Activated T-helper 17 cell treated with anti-CD3 and anti-CD28 coated beads, Interleukin-2, amount 50 U/mL, for 72 hours (primary cell): ENCODE data around the gene STAC2. TPM values are rescaled to one million over a fixed set of nuclear protein-coding genes. Genes with fewer than 3 reads are reported as not detected.

Experiments
- ATAC-seq: fragments of 150-1000 bp; cut with Tn5 transposase; replicated peaks from 2 replicates; pipeline ENCODE4 v1.10.0; 2021; ENCODE audit warnings: mild to moderate bottlenecking, moderate library complexity
- H3K27ac Mint-ChIP-seq: one replicate; pipeline ENCODE4 v1.8.0; 2022; ENCODE audit warnings: mixed read lengths
- H3K27me3 Mint-ChIP-seq: one replicate; pipeline ENCODE4 v1.8.0; 2022; ENCODE audit warnings: mixed read lengths
- H3K36me3 Mint-ChIP-seq: one replicate; pipeline ENCODE4 v1.8.0; 2022; ENCODE audit warnings: low read depth, mild to moderate bottlenecking, mixed read lengths
- H3K4me1 Mint-ChIP-seq: one replicate; pipeline ENCODE4 v1.8.0; 2022; ENCODE audit warnings: mixed read lengths
- H3K4me3 Mint-ChIP-seq: one replicate; pipeline ENCODE4 v1.8.0; 2022; ENCODE audit warnings: mild to moderate bottlenecking, mixed read lengths
- H3K9me3 Mint-ChIP-seq: one replicate; pipeline ENCODE4 v1.8.0; 2022; ENCODE audit warnings: mixed read lengths
- total RNA-seq, 2 donors: library from RNA; stranded (reverse); gene quantifications; one replicate each; pipeline ENCODE4 v1.2.3, GENCODE V29; 2022

STAC2 gene
- total RNA-seq, 2 donors from 2014 or later = not detected

DNA sequence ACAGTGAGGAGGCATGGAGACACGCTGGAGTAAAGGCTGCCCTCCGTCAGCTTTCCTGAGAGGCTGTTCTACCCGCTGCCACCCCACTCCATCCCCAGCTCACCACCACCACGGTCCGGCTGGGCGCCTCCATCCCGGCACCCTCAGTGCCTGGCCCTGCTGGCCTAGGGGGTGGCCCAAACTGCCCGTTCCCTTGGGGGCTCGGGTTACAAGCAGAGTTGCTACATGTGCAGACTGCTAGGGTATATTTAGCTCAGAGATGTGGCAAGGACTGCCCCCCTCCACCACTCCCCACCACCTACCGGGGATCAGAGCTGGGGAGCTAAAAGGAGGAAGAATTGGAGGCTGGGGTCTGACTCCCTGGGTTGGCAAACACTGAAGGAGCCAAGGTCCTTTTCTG is 32.4 kb downstream of the STAC2 start:
- Mint-ChIP-seq H3K4me3 (no peak overlapping the region), H3K27me3 (no peaks in the 10 kb centered on the region), H3K4me1 (peaks cover 4% of the 10 kb centered on the region), H3K36me3 (peaks cover 41% of the 10 kb centered on the region), H3K27ac (no peak overlapping the region), H3K9me3 (no peaks in the 10 kb centered on the region)
- no peak for ATAC-seq

DNA sequence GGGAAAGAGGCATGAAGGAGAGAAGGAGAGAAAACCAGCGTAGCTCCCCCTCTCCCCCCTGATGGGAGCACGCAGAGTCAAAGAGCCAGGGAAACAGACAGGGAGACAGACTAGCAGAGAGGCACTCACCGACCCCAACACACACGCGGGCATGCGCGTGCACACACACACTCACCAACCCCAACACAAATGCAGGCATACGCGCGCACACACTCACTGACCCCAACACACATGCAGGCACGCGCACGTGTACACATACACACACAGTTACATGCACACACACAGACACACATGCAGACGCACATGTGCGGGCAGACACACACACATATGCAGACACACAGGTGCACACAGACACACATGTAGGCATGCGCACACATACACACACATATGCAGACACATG is 32.8 kb downstream of the STAC2 start:
- Mint-ChIP-seq H3K9me3 (no peaks in the 10 kb centered on the region), H3K27ac (no peak overlapping the region), H3K27me3 (no peaks in the 10 kb centered on the region), H3K4me3 (no peak overlapping the region), H3K36me3 (peaks cover 45% of the 10 kb centered on the region), H3K4me1 (peaks cover 4% of the 10 kb centered on the region)
- no peak for ATAC-seq

DNA sequence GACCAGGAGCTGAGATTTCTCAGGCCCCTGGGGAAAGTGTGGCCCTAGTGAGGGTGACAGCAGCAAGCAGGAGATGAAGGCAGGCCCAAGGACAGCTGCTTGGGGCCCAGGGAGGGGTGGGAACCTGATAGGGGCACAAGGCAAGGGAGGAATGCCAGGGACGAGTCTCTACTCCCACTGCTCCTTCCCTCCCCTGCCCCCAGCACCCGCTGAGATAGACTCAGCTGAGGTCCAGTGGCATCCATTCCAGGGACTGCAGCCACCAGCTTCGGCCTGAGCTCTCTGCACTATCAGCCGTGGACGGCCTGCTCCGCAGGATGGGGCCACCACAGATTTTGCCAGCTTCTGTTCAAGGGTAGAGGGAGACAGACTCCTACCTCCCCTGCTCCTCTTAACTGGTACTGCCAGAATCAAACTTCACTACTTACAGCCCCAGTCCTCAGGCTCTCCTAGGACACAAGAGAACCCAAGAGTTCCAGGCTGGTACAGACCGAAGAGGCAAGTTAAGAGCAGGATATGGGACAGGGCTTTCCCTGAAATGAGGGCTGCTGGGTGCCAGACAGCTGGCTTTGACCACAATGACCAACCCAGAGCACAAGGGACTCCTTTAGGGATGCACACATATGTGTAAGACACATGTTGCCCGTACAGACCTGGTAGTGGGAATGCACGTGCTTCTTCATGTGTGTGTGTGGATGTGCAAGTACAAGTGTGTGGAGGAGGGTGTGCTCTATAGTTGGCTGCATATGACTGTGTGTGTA is 33.8 kb downstream of the STAC2 start:
- Mint-ChIP-seq H3K4me1 (peaks cover 4% of the 10 kb centered on the region), H3K27me3 (no peaks in the 10 kb centered on the region), H3K4me3 (no peak overlapping the region), H3K27ac (no peak overlapping the region), H3K9me3 (no peaks in the 10 kb centered on the region), H3K36me3 (peaks cover 55% of the 10 kb centered on the region)
- no peak for ATAC-seq

DNA sequence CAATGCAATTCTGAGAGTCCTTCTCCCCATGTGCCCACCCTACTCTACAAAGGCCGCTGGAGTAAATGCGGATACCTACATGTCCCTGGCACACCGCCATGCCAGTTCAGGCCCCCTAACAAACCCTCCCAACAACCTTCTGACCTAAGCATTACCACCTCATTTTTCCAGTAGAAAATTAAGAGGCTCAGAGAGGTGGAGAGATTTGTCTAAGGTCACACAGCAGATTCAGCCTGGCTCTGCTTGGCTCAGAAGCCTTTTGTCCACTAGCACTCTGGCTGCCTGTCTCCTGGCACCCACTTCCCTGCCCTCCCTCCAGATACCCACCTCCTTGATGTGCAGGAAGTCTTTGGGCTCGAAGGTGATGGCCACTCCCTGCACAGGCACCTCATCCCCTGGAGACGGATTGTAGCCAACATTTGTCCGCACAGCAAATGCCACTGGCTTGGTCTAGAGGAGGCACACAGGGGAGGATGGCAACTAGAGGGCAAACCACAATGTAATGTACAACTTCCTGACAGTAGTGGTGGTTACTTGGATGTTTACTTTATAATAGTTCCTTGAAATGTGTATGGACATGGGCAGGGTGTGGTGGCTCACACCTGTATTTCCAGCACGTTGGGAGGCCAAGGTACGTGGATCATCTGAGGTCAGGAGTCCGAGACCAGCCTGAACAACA is 38.5 kb downstream of the STAC2 start:
- Mint-ChIP-seq H3K9me3 (no peaks in the 10 kb centered on the region), H3K27me3 (no peaks in the 10 kb centered on the region), H3K4me1 (no peaks in the 10 kb centered on the region), H3K36me3 (peaks cover 69% of the 10 kb centered on the region), H3K27ac (no peak overlapping the region), H3K4me3 (no peak overlapping the region)
- no peak for ATAC-seq

DNA sequence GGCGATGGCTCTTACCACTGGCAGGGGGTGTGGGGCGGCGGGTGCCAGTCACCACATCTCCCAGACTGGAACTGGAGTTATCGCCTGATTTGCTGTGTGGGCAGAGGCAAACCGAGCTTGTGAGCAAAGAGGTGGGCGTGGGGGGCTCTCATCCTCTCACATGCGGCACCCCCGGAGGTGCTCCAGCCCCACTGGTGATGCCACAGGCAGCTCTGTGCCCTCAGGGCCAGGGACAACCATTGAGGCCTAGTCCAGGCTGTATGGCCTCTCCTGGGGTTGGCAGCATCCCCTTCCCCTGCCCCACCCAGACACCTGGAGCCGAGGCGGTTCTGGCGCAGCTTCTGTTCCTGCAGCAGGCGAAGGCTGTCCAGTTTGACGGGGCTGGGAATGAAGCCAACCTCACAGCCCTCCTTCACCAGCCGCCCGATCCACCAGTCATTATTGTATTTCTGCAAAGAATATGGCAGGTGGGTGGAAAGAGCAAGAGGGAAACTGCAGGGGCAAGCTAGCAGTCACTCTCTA is 39.2 kb downstream of the STAC2 start:
- no peak for ATAC-seq
- no peak overlapping the region for H3K4me3 Mint-ChIP-seq
- H3K27ac Mint-ChIP-seq = no peak overlapping the region
- H3K27me3 Mint-ChIP-seq = no peaks in the 10 kb centered on the region
- H3K9me3 Mint-ChIP-seq = no peaks in the 10 kb centered on the region
- peaks cover 71% of the 10 kb centered on the region for H3K36me3 Mint-ChIP-seq
- no peaks in the 10 kb centered on the region for H3K4me1 Mint-ChIP-seq

DNA sequence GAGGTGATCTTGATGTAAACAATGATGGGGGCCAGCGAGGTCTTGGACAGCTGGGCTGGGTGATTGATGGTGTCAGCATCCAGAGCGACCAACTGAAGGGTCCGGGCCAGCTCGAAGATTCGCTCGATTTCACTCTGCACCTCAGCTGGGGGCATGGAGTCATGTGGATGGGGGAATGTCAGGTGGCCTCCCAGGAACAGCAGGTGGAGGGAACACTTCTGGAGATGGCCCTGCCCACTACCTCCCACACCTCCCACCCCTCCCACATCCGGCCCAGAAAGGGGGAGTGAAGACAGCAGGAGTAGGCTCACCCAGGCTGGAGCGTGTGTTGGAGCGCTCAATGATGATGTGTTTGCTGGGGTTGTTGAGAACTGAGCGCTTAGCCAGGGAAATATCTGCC is 42.0 kb downstream of the STAC2 start:
- H3K9me3 Mint-ChIP-seq = no peaks in the 10 kb centered on the region
- no peaks in the 10 kb centered on the region for H3K4me1 Mint-ChIP-seq
- no peak for ATAC-seq
- H3K27me3 Mint-ChIP-seq = no peaks in the 10 kb centered on the region
- peaks cover 60% of the 10 kb centered on the region for H3K36me3 Mint-ChIP-seq
- H3K27ac Mint-ChIP-seq = no peak overlapping the region
- H3K4me3 Mint-ChIP-seq = no peak overlapping the region

DNA sequence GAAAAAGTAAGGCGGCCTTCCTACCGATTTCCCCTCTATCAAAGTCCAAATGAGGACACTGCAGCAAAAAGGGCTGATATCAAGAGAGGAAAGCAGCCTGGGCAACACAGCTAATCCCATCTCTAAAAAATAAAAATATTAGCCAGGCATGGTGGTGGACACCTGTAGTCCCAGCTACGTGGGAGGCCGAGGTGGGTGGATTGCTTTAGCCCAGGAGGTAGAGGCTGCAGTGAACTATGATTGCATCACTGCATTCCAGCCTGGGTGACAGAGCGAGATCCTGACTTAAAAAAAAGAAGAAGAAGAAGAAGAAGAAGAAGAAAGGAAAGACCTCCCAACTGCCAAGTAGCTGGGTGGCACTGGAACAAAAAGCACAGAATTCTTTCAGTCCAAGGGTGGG is 42.7 kb downstream of the STAC2 start:
- no peak overlapping the region for H3K4me3 Mint-ChIP-seq

DNA sequence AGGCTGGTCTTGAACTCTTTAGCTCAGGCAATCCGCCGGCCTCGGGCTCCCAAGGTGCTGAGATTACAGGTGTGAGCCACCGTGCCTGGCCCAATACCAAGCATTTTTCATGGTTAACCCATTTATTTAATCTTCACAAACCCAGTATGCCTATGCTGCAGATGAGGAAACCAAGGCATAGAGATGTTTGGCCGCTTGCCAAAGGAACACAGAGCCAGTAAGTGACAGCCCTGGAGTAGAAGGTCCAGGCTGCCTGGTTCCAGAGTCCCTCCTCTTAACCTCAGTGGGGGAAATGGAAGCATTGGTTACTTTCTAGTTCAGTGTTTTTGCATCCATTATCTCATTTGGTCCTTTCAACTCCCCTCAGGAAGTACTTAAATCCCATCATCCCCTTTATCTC is 44.4 kb downstream of the STAC2 start:
- Mint-ChIP-seq H3K27me3 (no peaks in the 10 kb centered on the region), H3K9me3 (no peaks in the 10 kb centered on the region), H3K4me3 (no peak overlapping the region), H3K36me3 (peaks cover 64% of the 10 kb centered on the region), H3K27ac (no peak overlapping the region), H3K4me1 (no peaks in the 10 kb centered on the region)
- ATAC-seq = no peak

More for the DNA sequence above, 42.7 kb downstream of the STAC2 start:
- ATAC-seq = no peak
- H3K4me1 Mint-ChIP-seq = no peaks in the 10 kb centered on the region
- H3K27ac Mint-ChIP-seq = no peak overlapping the region
- H3K9me3 Mint-ChIP-seq = no peaks in the 10 kb centered on the region
- H3K36me3 Mint-ChIP-seq = peaks cover 60% of the 10 kb centered on the region
- no peaks in the 10 kb centered on the region for H3K27me3 Mint-ChIP-seq

DNA sequence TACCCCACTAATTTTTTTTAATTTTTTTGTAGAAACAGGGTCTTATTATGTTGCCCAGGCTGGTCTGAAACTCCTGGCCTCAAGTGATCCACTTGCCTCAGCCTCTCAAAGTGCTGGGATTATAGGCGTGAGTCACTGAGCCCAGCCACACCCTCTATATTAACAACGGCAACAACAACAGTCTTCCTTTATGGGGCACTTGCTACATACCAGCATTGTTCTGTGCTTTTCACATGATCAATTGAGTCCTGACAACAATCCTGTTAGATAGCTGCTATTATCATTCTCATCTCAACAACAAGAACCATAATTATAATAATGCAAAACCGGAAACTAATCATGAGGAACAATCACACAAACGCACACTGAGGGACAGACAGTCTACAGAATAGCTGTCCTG is 47.2 kb downstream of the STAC2 start:
- Mint-ChIP-seq H3K27ac (no peak overlapping the region), H3K9me3 (no peaks in the 10 kb centered on the region), H3K27me3 (no peaks in the 10 kb centered on the region), H3K4me1 (peaks cover 4% of the 10 kb centered on the region), H3K36me3 (peaks cover 58% of the 10 kb centered on the region), H3K4me3 (no peak overlapping the region)
- no peak for ATAC-seq

DNA sequence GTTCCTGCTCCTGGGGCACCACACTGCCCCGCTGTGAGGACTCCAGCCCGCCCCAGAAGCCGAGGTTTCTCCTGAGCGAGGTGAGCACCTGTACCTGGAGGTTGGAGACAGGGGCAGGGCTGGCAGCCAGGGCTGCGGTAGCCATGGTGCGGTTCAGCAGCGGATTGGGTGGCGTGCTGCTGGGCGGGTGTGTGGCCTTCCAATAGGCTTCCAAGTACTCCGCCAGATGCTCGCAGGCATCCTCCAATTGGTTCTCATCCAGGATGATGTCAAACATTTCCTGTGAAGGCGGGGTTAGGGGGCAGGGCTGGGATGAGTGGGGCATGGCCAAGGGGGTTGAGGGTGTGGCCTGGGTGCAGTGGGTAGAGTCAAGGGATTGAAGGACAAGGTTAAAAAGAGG is 48.5 kb downstream of the STAC2 start:
- Mint-ChIP-seq H3K4me3 (no peak overlapping the region), H3K4me1 (peaks cover 8% of the 10 kb centered on the region), H3K27ac (no peak overlapping the region), H3K27me3 (no peaks in the 10 kb centered on the region), H3K36me3 (peaks cover 47% of the 10 kb centered on the region), H3K9me3 (no peaks in the 10 kb centered on the region)
- peak; percentile 23 for ATAC-seq

DNA sequence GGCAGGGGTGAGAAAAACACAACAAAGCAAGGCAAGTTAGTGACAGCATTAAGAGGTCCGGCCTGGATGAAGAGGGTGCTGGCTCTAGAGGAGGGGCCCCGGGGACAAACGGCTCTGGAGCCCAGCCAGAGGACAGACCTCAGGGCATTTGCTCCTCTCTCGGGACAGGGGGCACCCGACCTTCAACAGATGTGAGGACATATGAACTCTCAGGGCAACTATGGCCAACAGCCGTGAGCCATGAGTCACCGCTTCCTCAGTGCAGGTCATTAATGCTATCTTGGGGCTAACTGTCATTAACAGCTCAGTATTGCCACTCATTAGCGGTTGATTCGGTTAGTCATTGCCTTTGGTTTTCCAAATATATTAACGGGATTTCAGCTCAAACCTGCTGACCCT is 50.1 kb downstream of the STAC2 start:
- H3K27me3 Mint-ChIP-seq = no peaks in the 10 kb centered on the region
- H3K9me3 Mint-ChIP-seq = no peaks in the 10 kb centered on the region
- no peak overlapping the region for H3K4me3 Mint-ChIP-seq
- H3K36me3 Mint-ChIP-seq = peaks cover 36% of the 10 kb centered on the region
- no peak overlapping the region for H3K27ac Mint-ChIP-seq
- peaks cover 10% of the 10 kb centered on the region for H3K4me1 Mint-ChIP-seq
- no peak for ATAC-seq

DNA sequence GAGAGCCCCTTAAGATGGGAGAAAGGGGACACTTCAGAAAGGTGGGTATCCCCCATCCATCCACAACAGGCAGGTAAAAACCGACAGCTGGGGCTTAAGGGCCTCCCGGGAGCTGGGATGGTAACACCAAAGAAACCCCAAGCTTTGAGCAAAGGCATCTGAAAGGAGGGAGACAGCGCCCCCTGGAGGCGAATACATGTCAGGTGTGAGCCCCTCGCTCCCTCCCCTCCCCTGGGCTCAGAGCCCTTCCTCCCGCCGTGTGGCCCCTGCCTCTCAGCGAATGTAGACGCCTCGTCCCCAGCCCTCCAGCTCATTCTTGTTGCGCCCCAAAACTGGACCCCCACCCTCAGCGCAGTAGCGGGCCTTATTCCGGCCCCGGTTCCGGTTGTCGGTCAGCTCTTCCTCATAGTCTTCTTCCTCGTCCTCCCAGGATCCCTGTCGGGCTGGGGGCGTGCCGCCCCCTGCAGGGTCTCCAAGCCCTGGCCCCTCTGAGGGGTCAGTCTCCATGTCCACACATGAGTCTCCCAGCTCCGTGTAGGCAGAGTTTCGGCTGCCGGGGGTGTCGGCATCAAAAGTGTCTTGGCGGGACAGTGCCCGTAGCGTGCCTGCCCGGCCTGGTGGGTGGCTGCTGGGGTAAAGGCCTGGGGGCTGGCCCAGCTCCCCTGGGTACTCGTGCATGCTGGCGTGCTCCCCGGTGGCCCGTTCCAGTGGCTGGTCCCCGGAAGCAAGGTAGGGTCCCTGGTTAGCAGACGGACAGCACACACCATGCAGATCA is 50.6 kb downstream of the STAC2 start:
- no peak overlapping the region for H3K4me3 Mint-ChIP-seq
- peak; percentile 81 for ATAC-seq
- H3K4me1 Mint-ChIP-seq = peaks cover 10% of the 10 kb centered on the region
- no peak overlapping the region for H3K27ac Mint-ChIP-seq
- H3K9me3 Mint-ChIP-seq = no peaks in the 10 kb centered on the region
- H3K27me3 Mint-ChIP-seq = no peaks in the 10 kb centered on the region
- peaks cover 36% of the 10 kb centered on the region for H3K36me3 Mint-ChIP-seq

DNA sequence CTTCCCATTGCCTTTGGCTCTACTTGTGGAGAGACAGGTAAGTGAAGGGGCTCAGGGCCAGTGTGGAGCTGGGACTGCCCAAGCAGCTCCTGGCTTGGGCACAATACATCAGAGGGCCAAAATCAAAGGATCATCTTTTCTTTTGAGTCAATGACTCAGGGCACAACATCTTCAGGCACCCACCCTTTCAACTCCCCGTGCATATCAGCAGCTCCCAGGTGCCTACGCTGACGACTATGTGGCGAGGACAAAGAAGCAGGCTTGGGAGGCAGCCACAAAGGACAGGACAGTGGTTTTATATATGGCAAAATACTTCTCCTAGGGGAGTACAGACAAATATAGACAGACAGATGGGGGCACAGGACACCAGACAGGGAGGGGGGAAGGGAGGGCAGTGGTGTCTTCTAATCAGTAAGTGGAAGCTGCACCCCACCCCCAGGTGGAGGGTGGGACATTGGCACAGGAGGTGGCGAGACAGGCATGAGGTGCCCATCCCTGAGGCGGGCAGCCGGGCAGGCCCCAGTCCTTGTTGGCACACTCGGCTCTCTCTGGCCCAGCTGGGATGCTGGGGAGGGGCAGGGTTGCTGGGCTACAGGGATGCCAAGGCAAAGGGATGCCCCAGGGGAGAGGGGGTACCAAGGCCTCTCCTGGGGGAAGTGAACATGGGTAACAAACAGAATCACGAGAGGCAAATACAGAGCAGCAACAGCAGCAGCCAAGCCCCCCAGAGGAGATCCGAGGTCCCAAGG is 52.0 kb downstream of the STAC2 start:
- Mint-ChIP-seq H3K9me3 (no peaks in the 10 kb centered on the region), H3K27ac (peak overlapping the region; percentile 30), H3K4me3 (no peak overlapping the region), H3K36me3 (peaks cover 33% of the 10 kb centered on the region), H3K4me1 (peaks cover 10% of the 10 kb centered on the region), H3K27me3 (no peaks in the 10 kb centered on the region)
- no peak for ATAC-seq

DNA sequence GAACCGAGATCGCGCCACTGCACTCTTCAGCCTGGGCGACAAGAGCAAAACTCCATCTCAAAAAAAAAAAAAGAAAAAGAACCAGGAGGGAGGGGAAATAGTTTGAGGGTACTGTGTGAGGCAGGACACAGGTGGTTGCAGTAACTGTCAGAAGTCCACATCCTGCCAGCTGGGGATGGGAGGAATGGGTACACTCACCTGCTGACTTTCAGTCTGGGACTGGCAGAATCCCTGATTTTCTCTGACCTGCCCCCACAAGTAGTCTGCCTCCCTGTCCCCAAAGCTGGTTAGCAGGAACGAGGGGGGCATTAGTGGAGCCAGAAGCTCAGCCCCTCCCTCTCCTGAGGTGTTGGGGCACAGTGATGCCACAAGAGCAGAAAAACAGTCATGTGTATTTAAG is 52.7 kb downstream of the STAC2 start:
- Mint-ChIP-seq H3K9me3 (no peaks in the 10 kb centered on the region), H3K27me3 (no peaks in the 10 kb centered on the region), H3K4me3 (no peak overlapping the region), H3K4me1 (peaks cover 10% of the 10 kb centered on the region), H3K36me3 (peaks cover 27% of the 10 kb centered on the region), H3K27ac (peak overlapping the region; percentile 30)
- ATAC-seq = no peak
